ENCODE data around the gene CDK10.
"Not testable (repeated sequence)": the region's sequence is repeated elsewhere in the genome, so short reads cannot be mapped to it uniquely, and the experiment has no call there.

Gene CDK10, protein sequence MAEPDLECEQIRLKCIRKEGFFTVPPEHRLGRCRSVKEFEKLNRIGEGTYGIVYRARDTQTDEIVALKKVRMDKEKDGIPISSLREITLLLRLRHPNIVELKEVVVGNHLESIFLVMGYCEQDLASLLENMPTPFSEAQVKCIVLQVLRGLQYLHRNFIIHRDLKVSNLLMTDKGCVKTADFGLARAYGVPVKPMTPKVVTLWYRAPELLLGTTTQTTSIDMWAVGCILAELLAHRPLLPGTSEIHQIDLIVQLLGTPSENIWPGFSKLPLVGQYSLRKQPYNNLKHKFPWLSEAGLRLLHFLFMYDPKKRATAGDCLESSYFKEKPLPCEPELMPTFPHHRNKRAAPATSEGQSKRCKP

DNA sequence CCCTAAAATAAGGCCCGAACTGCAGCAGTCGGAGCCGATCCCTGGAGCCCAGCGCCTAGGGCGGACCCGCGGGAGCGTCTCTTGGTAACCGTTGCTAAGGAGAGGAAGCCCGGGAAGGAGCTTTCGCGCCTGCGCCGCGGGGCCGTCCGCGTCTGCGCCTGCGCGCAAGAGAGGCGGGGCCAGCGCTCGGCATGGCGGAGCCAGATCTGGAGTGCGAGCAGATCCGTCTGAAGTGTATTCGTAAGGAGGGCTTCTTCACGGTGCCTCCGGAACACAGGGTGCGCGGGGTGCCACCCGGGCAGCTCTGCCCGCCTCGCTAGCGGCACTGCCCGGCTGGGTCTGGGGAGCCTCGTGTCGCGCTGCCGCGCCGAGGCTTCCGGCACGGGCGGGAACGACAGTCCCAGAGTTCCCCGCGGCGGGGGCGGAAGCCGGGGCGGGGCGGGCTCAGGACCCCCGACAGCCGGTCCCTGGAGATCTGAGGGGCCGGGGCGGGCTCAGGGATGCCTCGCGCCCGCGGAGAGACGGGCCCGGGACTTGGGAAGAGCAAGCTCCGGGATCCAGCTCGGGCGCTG lies at the start of gene CDK10:
CDK10 (plus strand) TSS at position 170 of the 572 bp plus-strand sequence; CDS start at position 192, 22 bp downstream.
- DNase-seq (ENCODE audit: low read depth): peak; percentile 72

DNA sequence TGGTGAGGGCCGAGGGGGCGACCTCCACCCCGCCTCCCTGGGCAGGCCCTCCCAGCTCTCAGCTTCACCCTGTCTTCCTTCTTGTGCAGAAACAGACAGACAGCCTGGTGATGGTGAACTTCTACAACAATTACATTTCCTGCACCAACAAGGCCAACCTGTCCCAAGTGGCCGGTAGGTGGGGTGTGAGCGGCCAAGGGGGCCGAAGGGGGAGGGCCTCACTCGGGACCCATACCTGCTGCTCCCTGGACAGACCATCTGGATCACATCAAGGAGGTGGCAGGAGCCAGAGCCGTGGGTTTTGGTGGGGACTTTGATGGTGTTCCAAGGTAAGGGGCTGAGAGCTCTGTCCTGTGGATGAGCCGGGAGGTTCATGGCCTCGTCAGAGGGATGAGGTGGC lies 49.1 kb upstream of the CDK10 start:
- DNase-seq (ENCODE audit: low read depth): no peak

DNA sequence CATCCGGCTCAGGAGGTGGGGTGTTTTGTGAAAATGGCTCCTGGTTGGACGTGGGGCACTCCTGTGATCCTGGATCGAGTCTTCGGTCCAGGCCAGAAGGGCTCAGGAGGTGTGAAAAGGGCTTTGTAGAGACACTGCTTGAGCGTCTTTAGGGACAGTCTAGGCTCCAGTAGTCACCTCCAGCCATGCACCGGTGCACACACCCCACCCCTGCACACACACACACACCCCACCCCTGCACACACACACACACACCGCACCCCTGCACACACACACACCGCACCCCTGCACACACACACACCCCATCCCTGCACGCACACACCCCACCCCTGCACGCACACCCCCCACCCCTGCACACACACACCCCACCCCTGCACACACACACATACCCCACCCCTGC lies 48.0 kb upstream of the CDK10 start:
- no peak for DNase-seq (ENCODE audit: low read depth)

DNA sequence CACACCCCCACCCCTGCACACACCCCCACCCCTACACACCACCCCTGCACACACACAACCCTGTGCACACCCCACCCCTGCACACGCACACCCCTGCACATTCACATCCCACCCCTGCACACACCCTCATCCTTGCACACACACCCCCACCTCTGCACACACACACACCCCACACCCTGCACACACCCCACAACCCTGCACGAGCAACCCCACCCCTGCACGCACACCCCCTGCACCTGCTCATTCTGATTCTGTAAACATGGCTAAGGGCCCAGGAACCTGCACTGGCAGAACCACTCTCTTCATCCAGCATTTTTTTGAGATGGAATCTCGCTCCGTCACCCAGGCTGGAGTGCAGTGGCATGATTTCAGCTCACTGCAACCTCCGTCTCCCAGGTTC lies 47.1 kb upstream of the CDK10 start:
- no peak for DNase-seq (ENCODE audit: low read depth)

DNA sequence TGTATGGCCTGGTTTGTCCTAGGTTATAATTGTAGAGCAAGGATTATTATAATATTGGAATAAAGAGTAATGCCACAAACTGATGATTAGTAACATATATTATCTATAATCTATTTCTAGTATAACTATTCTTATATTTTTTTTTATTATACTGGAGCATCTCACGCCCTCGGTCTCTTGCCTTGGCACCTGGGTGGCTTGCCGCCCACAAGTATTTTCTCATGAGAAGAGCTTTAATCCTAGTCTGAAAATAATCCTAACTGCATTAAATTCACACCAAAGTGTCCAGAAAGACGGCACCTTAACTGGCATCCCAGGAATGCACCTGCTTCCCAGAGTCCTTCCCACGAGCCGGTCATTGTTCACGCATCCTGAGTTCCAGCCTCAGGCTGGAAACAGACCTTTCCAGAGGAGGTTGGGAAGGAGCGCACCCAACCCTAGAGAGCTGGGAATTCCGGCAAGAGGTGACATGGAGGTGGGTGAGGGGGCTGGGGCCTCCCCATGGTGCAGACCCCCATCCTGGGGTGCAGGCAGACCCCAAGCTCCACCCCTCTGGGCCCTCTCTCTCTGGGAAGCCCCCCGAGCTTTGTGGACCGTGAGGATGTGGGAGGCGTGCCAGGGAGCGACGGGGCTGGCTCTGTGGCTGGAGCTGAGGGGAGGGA lies 44.9 kb upstream of the CDK10 start:
- no peak for DNase-seq (ENCODE audit: low read depth)

DNA sequence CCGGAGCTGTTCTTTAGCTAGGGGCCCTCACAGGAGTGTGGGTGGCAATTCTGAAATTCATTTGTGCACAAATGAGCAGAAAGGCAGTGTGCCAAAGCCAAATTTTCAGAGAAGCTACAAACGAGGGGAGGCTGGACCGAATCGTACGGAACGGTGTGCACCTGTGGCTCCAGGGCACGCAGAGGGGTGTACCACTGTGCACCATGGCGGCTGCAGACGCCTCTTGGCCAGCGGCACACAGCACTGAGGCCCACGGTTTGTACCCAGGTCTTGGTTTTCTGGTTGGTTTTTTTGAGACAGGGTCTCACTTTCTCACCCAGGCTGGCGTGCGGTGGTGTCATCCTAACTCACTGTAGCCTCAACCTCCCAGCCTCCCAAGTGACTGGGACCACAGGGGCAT lies 43.9 kb upstream of the CDK10 start:
- DNase-seq (ENCODE audit: low read depth): no peak

DNA sequence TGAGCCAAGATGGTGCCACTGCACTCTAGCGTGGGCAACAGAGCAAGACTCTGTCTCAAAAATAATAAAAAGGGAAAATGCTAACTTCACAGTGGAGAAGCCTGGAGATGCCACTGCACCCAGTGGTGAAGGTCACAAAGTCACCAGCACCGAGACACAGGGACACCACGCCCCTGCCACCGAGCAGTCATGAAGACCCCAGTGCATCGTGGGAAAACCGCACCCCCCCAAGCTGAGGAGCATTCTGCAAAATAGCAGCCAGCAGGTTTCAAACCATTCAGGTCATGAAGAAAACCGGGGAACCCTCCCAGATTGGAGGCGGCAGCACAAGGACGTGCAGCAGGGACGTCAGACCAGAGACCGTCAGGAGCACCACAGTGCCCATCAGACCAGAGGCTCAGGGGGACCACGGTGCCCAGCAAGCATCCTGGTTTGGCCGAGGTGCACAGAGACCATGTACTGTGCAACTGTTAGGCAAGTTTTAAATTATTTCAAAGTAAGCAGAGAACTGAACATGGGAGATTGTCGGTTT lies 42.7 kb upstream of the CDK10 start:
- no peak for DNase-seq (ENCODE audit: low read depth)

DNA sequence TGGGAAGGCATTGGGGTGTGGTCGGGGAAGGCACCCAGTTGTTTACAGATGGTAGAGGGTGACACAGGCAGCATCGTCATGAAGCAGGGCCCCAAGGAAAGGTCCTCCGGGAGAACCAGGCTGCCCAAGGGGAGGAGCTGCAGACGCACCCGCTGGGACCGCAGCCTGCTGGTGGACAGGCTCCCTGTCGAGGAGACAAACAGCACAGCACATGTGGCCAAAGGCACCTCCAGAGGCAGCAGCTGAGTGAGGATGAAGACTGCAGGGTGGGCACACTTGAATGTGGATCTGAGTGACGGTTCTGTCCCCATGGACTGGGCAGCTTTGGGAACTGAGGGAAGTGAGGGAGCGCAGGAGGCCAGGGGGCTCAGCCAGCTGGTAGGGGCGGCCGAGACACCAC lies 41.4 kb upstream of the CDK10 start:
- DNase-seq (ENCODE audit: low read depth): no peak

DNA sequence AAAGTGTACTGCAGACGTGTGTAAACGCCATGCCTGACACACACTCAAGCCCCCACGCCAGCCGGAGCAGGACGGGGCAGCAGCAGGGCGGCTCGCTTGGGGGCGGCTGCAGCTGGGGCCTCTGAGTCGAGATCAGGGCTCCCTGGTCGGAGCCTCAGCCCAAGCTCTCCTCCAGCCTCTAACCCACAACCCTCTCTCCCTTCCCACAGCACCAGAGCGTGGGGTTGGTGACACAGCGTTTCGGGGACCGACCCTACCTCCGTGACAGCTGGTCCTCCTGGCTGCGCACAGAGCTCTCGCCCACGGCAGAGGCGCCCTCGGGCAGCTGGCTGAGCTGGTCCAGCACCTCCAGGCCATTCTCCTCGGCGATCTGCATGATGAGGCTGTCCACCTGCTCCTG lies 40.2 kb upstream of the CDK10 start:
- DNase-seq (ENCODE audit: low read depth): no peak

DNA sequence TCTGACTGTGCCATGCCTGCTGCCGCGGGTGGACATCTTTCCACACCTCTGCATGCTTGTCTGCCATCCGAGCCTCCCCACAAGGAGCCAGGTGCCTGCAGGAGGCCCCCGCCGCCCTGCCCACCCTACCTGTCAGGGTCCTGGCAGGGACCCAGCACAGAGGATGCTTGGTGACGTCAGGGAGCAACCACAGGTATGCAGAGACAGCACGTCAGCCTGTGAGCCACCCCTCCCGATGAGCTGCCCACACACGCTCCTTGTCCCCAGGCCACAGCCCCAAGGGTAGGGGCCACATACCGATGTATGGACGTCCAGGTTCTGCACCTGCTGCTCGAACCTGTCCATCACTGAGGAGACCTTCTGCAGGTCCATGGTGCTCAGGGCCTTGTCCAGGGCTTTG lies 39.6 kb upstream of the CDK10 start:
- DNase-seq (ENCODE audit: low read depth): no peak

DNA sequence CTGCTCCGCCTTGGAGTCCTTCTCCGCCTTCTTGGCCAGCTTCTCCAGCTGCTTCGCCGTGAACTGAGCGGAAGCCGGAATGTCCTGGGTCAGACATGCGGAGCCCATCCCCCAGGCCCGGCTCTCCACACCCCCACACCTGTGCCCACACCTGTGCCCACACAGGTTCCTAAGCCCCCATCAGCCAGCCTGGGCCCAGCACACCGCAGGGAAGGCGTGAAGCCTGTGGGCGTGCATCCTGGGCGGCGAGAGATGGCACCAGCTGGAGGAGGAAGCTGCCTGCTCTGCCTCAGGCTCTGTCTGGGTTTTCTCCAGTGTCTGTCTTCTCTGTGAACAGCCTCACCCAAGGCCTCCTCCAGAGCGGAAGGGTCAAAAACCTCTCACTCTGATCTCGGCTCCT lies 34.9 kb upstream of the CDK10 start:
- DNase-seq (ENCODE audit: low read depth): no peak

DNA sequence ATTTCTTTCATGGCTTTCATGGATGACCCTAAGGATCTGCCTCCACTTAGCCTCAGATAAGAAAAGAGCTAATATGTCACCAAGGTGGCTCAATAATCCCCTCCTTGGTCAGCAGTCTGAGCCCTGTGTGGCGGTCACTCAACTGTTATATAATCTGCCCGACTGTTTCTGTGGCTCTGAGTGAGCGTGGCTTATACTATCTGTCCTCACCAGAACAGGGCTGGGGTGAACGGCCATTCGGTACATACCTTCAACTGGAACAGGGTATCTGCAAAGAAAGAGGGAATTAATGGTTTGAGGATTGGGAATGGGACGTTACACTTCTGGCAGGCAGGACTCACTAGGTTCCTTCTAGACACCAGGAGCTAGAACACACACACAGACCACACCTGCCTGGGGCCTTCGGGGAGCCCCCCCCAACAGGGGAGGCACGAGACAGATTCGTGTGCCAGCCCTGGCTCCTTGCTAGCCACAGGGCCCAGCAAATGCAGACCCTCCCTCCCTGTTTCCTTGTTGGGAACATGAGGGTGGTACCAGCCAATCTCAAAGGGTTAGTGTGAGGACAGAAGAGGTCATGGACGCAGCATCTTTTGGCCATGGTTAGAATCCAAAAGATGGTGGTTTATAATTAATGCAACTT lies 32.7 kb upstream of the CDK10 start:
- no peak for DNase-seq (ENCODE audit: low read depth)

DNA sequence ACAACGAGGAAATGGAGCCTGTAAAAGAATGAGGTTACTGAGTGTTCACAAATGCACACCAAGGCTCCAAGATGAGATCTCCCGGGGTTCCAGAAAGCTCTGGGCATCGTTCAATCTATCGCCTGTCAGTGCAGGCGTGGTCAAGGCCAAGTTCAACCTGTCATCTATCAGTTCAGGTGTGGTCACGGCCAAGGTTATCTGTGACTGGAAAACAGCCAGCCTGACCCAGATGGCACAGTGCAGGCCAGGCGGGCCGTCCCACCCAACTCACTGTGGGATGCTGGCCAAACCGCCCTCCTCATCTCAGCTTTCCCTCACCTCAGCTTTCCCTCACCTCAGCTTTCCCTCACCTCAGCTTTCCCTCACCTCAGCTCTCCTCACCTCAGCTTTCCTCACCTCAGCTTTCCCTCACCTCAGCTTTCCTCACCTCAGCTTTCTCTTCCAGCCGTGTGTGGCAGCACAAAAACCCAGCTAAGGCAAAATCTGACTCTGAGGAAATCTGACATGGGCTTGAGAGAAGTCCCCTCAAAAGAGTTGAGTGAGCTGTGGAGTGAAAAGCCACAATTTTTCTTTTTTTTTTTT lies 31.3 kb upstream of the CDK10 start:
- DNase-seq (ENCODE audit: low read depth): no peak

DNA sequence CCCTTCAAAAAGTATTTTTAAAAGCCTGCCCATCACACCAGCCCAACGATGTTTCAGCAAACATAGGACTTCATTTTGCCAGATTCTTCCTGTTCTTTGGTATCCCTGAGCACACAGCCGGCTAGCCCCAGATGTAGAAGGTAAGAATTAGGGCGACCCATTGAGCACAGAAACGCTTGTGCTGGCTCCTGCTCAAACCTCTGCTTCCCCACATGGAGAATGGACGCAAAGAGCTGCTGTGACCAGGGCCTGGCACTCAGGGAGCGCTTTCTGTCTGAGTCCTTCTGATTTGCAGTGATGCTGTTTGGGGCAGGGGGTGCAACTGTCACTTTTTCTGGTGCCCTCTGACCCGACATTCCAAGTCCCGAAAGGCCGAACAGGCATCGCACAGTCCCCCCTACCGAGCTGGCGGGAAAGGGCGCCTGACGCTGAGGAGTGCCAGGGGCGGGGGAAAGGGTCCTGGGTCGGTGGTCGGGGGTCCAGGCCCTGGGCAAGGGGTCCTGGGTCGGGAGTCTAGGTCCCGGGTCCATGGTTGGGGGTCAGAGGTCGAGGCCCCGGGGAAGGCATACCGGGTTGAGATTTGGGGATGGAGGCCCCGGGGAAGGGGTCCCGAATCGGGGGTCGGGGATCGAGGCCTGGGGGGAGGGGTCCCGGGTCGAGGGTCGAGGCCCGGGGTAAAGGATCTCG lies 29.9 kb upstream of the CDK10 start:
- DNase-seq (ENCODE audit: low read depth): no peak

DNA sequence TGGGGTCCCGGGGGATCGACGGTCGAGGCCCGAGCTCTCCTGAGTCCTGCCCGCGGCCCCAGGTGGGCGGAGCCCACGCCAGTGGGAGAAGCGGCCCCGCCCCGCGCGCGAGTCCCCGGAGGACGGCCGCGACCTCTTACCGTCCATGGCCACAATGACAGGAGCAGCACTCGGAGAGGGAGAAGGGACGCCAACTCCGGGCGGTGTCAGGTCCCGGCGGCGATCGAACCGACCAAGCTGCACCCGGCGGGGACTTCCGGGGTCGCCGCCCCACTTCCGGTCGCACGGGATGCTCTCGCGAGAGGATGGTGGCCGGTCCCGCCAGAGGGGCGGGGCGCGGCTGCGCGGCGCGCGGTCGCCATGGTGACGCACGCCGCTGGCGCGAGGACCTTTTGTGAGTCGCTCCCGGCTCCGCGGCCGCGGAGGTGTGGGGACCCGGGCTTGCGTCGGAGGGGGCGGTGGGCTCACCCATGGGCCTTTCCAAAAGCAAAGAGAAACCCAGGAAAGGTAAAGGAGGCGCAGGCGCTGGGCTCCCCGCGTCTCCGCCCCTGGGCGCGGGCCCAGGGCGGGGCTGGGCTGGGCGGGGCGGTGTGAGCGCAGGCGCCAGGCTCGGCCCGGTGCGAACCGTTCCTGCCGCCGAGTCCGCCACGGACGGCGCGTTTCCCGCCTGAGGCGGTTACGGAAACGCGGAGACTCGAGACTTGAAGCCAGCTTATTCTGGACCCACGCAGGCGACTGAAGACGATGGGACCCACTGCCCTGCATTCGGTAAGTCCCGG lies 28.9 kb upstream of the CDK10 start, which contains the start of the genes CHMP1A and SPATA33:
CHMP1A (minus strand) TSS at position 267 of the 779 bp plus-strand sequence; CDS start at position 147, 120 bp downstream.
SPATA33 (plus strand) TSS at position 395 of the 779 bp plus-strand sequence; CDS start at position 471, 76 bp downstream.
- peak; percentile 84 for DNase-seq (ENCODE audit: low read depth)

DNA sequence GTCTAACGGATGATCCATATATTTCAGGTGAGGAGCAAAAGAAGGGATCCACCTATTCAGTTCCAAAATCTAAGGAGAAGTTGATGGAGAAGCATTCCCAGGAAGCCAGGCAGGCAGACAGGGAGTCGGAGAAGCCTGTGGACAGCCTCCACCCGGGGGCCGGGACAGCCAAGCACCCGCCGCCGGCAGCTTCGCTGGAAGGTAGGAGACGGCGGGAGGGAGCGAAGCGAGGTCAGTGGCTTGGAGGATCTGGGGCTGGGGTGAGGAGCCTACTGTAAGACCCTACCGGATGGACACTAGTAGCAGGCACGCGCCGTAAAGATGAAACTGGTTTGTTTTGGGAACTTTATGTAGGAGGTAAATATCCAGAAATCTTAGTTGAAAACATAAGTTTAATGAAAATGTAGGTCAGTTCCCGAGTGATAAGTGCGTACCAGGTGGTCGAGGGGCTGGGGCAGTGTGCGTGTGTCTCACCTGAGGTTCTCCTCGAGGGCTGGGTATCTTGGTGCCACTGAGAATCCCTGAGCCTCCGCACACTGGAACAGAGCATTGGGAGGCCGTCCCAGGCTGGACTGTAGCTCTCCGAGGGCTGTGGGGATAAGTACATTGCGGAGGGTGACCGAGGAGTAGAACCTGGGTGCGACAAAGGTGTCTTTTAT lies 28.1 kb upstream of the CDK10 start:
- no peak for DNase-seq (ENCODE audit: low read depth)

DNA sequence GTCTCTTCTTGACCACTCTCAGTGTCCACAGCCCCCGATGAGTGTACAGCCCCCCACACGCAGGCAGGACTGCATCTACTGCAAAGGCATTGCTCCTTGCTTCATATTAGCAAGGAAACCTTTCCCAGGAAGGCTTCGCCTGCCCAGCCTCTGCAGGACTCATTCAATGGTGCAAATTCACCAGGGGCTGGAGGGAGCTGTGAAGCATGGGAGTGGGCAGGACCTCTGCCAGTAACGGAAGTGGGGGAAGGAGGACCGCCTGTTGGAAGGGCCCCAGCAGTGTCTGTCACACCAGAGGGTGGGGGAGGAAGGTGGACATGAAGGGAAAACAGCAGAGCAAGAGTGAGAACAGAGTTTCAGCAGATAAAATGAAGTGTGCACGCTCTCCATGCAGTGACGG lies 26.3 kb upstream of the CDK10 start:
- DNase-seq (ENCODE audit: low read depth): no peak

DNA sequence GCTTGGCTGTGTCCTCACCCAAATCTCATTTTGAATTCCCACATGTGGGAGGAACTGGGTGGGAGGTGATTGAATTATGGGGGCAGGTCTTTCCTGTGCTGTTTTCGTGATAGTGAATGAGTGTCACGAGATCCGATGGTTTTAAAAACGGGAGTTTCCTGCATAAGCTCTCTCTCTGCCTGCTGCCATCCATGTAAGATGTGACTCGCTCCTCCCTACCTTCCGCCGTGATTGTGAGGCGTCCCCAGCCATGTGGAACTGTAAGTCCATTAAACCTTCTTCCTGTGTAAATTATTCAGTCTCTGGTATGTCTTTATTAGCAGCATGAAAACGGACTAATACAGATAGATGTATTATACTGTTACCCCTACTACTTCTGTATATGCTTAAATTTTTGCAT lies 25.3 kb upstream of the CDK10 start:
- no peak for DNase-seq (ENCODE audit: low read depth)

DNA sequence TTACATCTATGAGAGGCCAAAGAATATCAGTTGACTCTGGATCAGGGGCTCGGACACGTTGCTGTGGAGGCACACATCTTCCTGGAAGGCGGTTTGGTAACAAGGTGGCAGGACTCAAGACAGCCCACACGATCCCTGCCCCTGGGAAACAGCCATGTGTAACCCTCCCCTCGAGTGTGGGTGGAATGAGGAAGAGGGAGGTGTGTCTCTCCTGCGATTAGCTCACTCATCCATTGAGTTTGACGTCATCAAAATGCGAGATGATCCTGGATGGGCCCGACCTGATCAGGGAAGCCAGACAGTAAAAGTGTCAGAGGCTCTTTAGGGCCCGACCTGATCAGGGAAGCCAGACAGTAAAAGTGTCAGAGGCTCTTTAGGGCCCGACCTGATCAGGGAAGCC lies 22.3 kb upstream of the CDK10 start:
- DNase-seq (ENCODE audit: low read depth): not testable (repeated sequence)

DNA sequence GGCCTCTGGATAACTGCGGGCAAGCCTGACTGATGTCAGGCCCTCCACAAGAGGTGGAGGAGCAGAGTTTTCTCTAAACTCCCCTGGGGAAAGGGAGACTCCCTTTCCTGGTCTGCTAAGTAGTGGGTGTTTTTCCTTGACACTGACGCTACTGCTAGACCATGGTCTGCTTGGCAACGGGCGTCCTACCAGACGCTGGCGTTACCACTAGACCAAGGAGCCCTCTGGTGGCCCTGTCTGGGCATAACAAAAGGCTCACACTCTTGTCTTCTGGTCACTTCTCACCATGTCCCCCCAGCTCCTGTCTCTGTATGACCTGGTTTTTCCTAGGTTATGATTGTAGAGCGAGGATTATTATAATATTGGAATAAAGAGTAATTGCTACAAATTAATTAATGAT lies 19.5 kb upstream of the CDK10 start:
- DNase-seq (ENCODE audit: low read depth): peak; percentile 49
